Measurements from ENCODE around the gene ARHGAP24.

DNA sequence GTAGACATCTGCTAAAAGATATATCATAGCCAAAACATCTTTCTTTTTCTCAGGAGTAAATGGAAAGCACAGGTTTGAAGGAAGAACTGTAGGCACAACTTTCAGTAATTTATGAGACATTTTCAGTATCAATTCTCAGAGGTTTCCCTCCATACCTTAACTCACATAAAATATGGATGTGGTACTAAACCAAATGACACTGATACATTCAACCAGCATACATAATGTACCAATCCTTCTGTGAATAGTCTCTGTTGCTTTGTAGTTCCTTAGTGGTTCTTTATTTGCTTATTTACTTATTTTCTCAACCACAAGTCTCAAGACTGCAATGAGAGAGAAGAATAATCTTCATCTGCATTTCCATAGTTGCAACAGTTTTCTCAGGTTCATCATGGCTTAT is 96.1 kb downstream of the ARHGAP24 start:
- TF ChIP-seq, protein P1, sequence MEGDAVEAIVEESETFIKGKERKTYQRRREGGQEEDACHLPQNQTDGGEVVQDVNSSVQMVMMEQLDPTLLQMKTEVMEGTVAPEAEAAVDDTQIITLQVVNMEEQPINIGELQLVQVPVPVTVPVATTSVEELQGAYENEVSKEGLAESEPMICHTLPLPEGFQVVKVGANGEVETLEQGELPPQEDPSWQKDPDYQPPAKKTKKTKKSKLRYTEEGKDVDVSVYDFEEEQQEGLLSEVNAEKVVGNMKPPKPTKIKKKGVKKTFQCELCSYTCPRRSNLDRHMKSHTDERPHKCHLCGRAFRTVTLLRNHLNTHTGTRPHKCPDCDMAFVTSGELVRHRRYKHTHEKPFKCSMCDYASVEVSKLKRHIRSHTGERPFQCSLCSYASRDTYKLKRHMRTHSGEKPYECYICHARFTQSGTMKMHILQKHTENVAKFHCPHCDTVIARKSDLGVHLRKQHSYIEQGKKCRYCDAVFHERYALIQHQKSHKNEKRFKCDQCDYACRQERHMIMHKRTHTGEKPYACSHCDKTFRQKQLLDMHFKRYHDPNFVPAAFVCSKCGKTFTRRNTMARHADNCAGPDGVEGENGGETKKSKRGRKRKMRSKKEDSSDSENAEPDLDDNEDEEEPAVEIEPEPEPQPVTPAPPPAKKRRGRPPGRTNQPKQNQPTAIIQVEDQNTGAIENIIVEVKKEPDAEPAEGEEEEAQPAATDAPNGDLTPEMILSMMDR (conservative IDR thresholded peaks at IDR 0.05), result no peak
- TF ChIP-seq ZFX (IDR thresholded peaks at IDR 0.05), result no peak
